OCI-LY7 (cell line): ENCODE results near the gene LRRC4C.

ENCODE experiments used
- CTCF ChIP-seq: fragments of 200-600 bp; sonication (generic); conservative IDR thresholded peaks from 2 replicates; pipeline ENCODE4 v1.5.1; 2014; ENCODE audit warnings: mild to moderate bottlenecking, antibody characterized with exemption, low read length, moderate library complexity, mixed read lengths
- EZH2phosphoT487 ChIP-seq: fragments of 200-600 bp; sonication (generic); IDR thresholded peaks from 2 replicates; pipeline ENCODE4 v1.6.1; 2018; ENCODE audit warnings: low read depth, borderline replicate concordance, mild to moderate bottlenecking, mixed run types, antibody characterized with exemption, low read length, moderate library complexity, mixed read lengths

GRCh38 chr11:40573254-40573891, 886.1 kb downstream of the LRRC4C start:
- TF ChIP-seq CTCF: no peak
- no peak for TF ChIP-seq EZH2phosphoT487
